SHP77 (cell line): ENCODE measurements around the gene GNAI3.

Source experiments
- DNase-seq, 2 experiments: peaks; one replicate each; lab custom pipeline; 2025; lab: John Stamatoyannopoulos, UW

The GNAI3 gene

DNA sequence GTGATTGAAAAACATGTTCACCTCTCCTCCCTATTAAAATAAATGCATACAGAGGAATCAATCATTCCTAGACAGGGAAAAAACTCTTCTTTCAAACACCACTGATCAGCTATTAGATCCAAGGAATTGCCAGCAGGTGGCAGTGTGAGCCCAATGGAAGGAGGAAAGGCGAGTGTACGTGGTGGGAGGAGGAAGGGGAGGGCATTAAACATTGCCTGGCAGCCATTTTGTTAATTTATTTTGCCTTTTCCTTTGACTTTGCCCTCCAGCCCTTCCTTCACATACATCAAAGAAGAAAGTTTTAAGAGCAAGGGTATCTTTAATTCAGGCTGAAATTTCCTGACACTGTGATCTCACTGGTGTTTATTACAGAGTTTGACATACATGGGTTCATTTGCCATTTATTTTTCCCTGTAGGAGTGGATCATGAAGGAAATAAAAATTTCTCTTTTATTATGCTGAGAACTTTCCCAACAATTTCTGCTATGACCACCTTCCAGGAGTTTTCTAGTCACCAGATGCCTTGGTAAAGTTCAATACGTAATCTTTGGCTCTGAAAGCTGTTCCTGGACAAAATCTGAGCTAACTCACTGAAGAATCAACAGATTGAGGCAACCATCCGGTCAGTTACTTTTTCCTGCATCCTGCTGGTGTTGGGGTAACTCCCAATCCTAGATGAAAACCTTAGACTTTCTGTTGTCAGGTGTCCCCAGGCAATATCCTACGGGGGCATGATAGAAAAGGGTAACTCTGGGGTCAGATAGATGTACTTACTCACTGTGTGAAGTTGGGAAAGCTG is 1.9 kb upstream of the GNAI3 start:
- DNase-seq, result peak; percentile 79 to 84

DNA sequence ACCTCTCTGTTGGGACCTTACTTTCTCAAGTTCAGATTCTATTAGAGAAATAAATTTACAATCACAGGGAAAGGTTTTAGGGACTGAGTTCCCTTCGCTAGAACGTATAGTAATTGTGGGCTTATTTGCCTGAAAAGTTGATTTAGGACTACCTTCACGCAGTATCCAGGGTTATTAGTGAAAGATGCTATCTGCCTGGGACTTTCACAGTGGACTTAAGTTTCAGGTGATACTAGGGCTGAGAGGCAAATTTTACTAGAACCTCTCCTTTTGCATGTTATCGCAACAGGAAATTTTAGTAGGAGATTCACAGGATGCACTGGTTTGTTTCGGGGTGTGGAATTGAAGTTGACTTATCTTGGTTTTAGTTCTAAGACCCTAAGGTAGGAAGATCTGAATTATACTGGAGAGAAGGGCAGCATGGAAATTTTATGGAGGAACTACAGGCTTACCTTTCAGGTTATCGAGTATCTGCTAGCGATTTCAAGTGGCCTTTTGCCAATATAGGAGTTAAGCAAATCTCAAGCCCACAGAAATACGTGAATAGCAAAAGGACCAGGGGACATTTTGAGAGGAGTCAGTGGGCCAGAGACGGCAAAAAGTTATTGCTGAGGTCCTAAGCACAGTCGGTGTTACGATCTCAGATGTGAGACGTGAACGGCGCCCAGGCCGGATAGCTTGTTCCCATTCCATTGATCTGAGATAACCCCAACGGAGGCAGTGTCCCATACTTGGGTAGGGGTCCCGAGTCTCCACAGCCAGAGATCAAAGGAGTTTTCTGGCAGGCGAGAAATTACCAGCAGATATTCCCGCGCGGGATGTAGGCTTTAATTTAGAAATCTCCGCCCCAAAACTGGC is 723 bp upstream of the GNAI3 start:
- no peak for DNase-seq

- DNase-seq, result no peak
Observed at GRCh38 chr1:109556563-109556962, 8.1 kb downstream of the GNAI3 start.

GRCh38 chr1:109557520-109557919 is 9.1 kb downstream of the GNAI3 start:
- no peak for DNase-seq

DNA sequence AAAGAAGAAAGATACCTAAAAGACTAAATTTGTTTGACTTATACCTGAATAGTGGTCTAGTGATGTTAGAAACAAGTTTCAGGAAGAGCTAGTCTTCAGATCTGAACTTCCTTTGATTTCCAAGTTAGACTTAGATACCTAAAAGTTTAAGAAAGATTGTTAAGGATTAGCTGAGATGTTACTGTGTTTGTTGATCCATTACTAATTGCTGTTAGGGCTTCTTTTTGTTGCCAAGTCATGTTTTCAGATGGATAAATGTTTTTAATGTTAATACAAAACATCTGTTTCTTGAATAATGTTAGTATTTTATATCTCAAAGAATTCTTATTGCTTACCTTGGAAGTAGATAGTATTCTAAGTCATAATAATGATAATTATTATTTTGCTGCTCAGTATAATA is 11.6 kb downstream of the GNAI3 start:
- no peak for DNase-seq

GRCh38 chr1:109564194-109564878 is 15.9 kb downstream of the GNAI3 start:
- DNase-seq, result no peak

GRCh38 chr1:109565241-109565640 is 16.8 kb downstream of the GNAI3 start:
- DNase-seq, result no peak

- no peak for DNase-seq
Observed at GRCh38 chr1:109566982-109567381, 18.6 kb downstream of the GNAI3 start.

- DNase-seq, result no peak
Observed at GRCh38 chr1:109567877-109568672, 19.7 kb downstream of the GNAI3 start.

- no peak for DNase-seq
Observed at GRCh38 chr1:109569323-109569722, 20.9 kb downstream of the GNAI3 start.

DNA sequence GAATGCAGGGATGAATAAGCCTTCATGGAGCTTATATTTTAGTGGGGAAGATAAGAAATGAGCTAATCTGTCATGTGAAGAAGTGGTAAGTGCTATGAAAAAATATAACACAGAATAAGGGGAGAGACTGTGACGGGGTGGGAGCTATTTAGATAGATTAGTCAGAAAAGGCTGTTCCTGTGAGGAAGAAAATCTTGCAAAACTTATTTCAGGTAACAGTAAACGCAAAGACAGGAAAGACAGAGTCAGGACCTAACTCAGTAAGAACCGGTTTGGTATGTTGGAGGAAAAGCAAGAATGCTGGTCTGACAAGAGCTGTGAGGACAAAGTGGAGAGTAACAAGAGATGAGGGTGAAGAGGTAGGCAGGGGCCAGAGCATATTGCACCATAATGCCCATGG is 22.0 kb downstream of the GNAI3 start:
- DNase-seq, result no peak

GRCh38 chr1:109573785-109574184 is 25.4 kb downstream of the GNAI3 start:
- DNase-seq, result no peak

GRCh38 chr1:109578947-109579443 is 30.6 kb downstream of the GNAI3 start:
- no peak for DNase-seq

- no peak for DNase-seq
Observed at GRCh38 chr1:109579491-109579890, 31.1 kb downstream of the GNAI3 start.

DNA sequence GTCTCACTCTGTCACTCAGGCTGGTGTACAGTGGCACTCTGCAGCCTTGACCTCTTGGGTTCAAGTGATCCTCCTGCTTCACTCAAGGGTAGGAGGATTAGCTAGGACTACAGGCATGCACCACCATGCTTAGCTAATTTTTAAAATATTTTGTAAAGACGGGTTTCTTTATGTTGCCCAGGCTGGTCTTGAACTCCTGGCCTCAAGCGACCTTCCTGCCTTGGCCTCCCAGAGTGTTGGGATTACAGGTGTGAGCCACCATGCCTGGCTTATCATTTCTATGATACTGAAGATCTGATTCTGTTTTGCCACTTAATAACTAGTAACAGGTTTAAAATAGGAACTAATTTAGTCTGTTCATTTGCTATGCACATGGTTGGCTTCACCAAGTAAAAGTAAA is 33.6 kb downstream of the GNAI3 start:
- DNase-seq, result no peak

GRCh38 chr1:109584766-109585165 is 36.4 kb downstream of the GNAI3 start:
- no peak for DNase-seq

DNA sequence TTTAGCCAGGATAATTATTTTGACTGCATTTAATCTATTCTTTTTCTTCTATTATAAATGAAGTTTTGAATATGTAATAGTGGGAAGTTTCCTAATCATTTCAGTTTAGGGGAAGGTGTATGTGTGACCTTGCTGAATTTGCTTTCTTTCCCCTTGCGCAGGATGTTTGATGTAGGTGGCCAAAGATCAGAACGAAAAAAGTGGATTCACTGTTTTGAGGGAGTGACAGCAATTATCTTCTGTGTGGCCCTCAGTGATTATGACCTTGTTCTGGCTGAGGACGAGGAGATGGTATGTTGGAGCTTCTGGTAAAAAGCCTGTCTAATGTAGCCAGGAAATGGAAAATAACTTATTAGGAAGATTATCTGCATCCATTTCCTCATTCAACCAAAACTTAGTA is 37.6 kb downstream of the GNAI3 start:
- no peak for DNase-seq

- DNase-seq, result no peak
Observed at GRCh38 chr1:109589177-109589576, 40.8 kb downstream of the GNAI3 start.

- no peak for DNase-seq
Observed at GRCh38 chr1:109589679-109590078, 41.3 kb downstream of the GNAI3 start.

- no peak for DNase-seq
Observed at GRCh38 chr1:109592916-109593315, 44.5 kb downstream of the GNAI3 start.

- DNase-seq, result no peak
Observed at GRCh38 chr1:109595531-109595930, 47.1 kb downstream of the GNAI3 start.

DNA sequence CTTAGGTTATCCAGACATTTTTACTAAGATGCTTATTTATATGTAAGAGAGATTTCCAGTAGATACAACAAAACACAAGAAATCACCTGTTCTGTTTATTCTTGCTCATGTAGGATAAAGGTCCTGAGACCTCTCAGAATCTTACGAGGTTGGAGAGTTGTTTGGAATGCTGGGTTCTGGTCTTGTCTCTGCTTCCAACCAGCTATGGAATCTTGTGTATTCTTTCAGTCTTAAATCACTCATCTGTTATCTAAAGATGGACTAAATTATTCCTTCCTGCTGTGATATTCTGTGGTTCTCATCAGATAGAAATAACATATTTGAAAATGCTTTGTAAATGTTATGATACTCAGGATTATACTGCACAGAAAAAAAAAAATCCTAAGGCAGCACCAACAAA is 49.7 kb downstream of the GNAI3 start:
- DNase-seq, result no peak
